HG03378 (cell line): Measurements from ENCODE around the gene ANKEF1.
A peak's percentile ranks its signal among the peaks of the same experiment; 100 is the strongest.

Experiments
- ATAC-seq: cut with Tn5 transposase; IDR thresholded peaks from one replicate; pipeline ENCODE4 v1.9.1; 2021; ENCODE audit warnings: mild to moderate bottlenecking, moderate library complexity; ENCODE audit not compliant: unreplicated experiment

ANKEF1 gene

GRCh38 chr20:10034717-10035571 lies at the start of gene ANKEF1:
Gene ANKEF1 (plus strand): TSS chr20:10034987. CDS start chr20:10038302, 3,315 bp downstream.
- peak; percentile 67 for ATAC-seq

- ATAC-seq: no peak
Measured at GRCh38 chr20:9985281-9985680, 49.5 kb upstream of the ANKEF1 start.

- no peak for ATAC-seq
Measured at GRCh38 chr20:9985773-9986172, 49.0 kb upstream of the ANKEF1 start.

GRCh38 chr20:9989066-9989724 lies 45.6 kb upstream of the ANKEF1 start:
- no peak for ATAC-seq

- no peak for ATAC-seq
Measured at GRCh38 chr20:9993137-9993536, 41.6 kb upstream of the ANKEF1 start.

GRCh38 chr20:9994676-9995075 lies 40.1 kb upstream of the ANKEF1 start:
- no peak for ATAC-seq

GRCh38 chr20:9995510-9996272 lies 39.1 kb upstream of the ANKEF1 start:
- ATAC-seq: no peak

GRCh38 chr20:9996944-9997343 lies 37.8 kb upstream of the ANKEF1 start:
- no peak for ATAC-seq

GRCh38 chr20:9999645-10000044 lies 35.1 kb upstream of the ANKEF1 start:
- peak; percentile 69 for ATAC-seq

GRCh38 chr20:10002866-10003265 lies 31.9 kb upstream of the ANKEF1 start:
- ATAC-seq: no peak

- no peak for ATAC-seq
Measured at GRCh38 chr20:10004900-10005299, 29.9 kb upstream of the ANKEF1 start.

- no peak for ATAC-seq
Measured at GRCh38 chr20:10005885-10006284, 28.9 kb upstream of the ANKEF1 start.

- no peak for ATAC-seq
Measured at GRCh38 chr20:10006447-10007090, 28.2 kb upstream of the ANKEF1 start.

- ATAC-seq: no peak
Measured at GRCh38 chr20:10007158-10007557, 27.6 kb upstream of the ANKEF1 start.

GRCh38 chr20:10007747-10008146 lies 27.0 kb upstream of the ANKEF1 start:
- ATAC-seq: no peak

GRCh38 chr20:10012464-10012863 lies 22.3 kb upstream of the ANKEF1 start:
- ATAC-seq: no peak

- no peak for ATAC-seq
Measured at GRCh38 chr20:10014431-10014830, 20.4 kb upstream of the ANKEF1 start.

- no peak for ATAC-seq
Measured at GRCh38 chr20:10020937-10021336, 13.8 kb upstream of the ANKEF1 start.

GRCh38 chr20:10022625-10023024 lies 12.2 kb upstream of the ANKEF1 start:
- ATAC-seq: peak; percentile 67

GRCh38 chr20:10023911-10024310 lies 10.9 kb upstream of the ANKEF1 start:
- no peak for ATAC-seq
